AG10803 (cell line): ENCODE data around the gene TWIST2.
A peak's percentile ranks its signal among the peaks of the same experiment; 100 is the strongest.

Source experiments
- DNase-seq: peaks from one replicate; pipeline ENCODE4 v3.0.0; 2010; ENCODE audit warnings: low read depth
- H3K4me3 ChIP-seq: 2 replicates; pipeline ENCODE4 v1.5.1; 2011; ENCODE audit warnings: mild to moderate bottlenecking, low read length, control low read depth
- TF ChIP-seq, protein P1 (sequence below): conservative IDR thresholded peaks from 2 replicates; pipeline ENCODE4 v1.5.1; 2011; ENCODE audit warnings: mild to moderate bottlenecking, low read length, control low read depth, inconsistent platforms

TWIST2 gene

DNA sequence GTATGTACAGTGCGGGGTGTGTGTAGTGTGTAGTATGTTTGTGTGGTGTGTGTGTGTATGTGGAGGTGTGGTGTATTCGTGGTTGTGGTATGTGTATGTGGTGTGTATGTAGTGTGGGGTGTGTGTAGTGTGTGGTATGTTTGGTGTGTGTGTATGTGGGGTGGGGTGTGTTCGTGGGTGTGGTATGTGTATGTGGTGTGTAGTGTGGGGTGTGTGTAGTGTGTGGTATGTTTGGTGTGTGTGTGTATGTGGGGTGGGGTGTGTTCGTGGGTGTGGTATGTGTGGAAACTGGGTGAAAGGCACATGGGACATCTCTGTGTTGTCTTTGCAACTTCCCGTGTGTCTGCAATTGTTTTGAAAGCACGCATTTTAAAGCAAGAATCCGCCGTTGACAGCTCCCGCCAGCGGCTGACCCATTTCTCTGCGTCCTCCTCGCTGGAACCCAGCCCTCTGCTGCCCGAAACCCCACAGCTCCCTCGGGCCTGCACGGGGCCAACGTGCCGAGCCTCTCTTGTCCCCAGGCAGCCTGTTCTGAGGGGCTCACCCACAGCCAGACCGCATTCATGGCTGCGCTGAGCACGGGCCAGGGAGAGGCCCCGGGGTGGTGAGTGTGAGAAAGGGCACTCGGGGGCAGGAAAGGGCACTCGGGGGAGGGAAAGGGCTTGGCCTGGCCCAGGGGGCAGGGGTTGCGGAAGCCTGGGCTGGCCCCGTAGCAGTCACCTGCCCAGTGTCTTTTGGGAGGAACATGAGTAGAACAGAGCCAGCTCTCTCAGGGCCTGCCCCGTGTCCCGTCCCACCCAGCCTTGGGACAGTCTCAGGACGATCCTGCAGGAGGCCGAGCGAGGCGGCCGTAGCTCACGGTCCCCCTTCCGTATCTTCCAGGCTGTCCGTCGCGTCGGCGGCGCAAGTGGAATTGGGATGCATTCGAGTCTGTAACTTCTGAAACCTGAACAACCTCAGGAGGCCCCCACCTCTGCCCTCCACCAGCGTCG lies 61.4 kb downstream of the TWIST2 start:
- H3K4me3 ChIP-seq = no peak overlapping the region
- DNase-seq = peak; percentile 94
- TF ChIP-seq, protein P1, sequence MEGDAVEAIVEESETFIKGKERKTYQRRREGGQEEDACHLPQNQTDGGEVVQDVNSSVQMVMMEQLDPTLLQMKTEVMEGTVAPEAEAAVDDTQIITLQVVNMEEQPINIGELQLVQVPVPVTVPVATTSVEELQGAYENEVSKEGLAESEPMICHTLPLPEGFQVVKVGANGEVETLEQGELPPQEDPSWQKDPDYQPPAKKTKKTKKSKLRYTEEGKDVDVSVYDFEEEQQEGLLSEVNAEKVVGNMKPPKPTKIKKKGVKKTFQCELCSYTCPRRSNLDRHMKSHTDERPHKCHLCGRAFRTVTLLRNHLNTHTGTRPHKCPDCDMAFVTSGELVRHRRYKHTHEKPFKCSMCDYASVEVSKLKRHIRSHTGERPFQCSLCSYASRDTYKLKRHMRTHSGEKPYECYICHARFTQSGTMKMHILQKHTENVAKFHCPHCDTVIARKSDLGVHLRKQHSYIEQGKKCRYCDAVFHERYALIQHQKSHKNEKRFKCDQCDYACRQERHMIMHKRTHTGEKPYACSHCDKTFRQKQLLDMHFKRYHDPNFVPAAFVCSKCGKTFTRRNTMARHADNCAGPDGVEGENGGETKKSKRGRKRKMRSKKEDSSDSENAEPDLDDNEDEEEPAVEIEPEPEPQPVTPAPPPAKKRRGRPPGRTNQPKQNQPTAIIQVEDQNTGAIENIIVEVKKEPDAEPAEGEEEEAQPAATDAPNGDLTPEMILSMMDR = 0 out of 2 replicates have a peak, but pooled peaks have one; percentile 7

DNA sequence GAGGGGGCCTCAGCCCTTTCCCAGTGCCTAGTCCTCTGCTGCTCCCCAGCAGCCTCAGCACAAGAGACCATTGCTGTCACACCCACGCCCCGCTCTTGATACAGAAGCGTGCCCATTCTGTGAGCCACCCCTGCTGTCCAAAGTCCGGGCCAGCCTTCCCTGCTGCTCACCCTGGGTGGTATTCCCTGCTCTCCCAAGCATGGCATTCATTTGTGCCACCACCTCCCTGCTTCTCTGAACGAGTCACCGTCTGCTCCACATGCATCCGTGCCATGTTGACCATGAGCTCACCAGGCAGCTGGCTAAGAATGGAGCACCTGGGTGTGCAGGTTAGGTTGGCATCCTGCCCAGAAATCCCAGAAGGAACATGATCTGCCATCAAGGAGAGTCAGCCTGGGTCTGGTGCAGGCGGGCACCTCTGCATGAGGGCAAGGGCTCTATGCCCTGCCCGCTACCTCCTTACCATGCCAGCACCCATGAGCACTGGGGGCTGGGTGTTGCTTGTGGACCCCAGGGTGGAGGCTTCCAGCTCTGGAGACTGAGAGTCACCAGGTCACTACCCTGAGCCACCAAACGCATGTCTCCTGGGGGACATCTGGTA lies 63.0 kb downstream of the TWIST2 start:
- DNase-seq = no peak
- TF ChIP-seq, protein P1 = no peak

DNA sequence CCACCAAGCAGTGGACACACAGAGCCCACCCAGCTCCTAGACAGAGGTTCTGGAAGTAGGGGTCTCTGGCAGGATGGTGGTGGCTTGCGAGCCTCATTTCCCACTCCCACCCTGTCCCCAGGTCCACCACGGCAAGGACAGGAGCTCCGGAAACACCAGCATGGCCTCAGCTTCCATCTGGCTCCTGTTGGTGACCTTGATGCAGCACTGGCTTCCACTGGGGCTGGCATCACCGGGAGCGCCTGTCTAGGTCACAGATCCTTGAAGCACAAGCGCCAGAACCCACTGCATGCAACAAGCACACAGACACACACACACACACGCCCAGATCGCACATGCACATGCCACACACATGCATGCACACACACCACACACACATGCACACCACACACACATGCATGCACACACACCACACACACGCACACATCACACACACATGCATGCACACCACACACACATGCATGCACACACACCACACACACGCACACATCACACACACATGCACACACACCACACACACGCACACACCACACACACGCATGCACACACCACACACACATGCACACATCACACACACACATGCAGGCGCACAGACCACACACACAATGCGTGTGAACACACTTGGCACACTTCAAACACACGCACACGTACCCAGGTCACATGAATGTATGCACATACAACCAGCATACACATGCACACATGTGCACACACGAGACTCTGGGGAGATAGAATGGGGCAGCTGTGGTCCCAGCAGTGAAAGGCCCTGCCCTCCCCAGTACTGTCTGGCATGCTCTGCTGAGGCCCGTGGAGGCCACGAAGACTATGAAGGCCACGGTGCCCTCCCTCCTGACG lies 63.7 kb downstream of the TWIST2 start:
- H3K4me3 ChIP-seq = no peak overlapping the region

More for the DNA sequence above, 63.0 kb downstream of the TWIST2 start:
- no peak overlapping the region for H3K4me3 ChIP-seq

DNA sequence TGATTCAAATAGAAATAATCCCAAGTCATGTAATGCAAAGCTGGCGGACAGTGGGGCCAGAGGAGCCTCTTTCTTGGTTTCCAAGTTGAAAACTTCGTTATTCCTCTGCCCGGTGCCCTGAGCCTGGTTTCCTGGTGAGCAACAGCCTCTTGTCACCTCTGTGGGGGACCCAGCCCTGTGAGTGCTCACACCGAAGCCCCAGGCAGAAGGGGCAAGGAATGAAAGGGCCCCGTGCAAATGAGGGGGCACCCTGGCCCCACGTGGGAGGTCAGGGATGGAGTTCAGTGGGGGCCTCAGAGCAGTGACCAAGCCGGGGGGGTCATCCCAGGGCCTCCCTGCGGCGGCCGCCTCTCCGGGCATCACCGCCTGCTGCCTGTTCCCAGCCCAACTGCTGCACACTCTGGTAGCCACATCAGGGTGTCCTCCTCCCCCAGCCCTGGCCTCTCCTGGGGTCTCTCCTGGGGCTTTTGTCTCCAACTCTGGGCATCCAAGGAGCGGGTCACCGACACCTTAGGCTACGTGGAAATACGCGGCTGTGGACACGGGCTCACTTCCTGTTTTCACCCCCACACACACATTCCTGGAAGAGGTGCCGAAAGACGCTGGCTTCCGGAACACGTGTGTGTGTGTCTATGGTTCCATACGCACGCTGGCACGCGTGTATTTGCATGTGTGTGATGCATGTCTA lies 64.5 kb downstream of the TWIST2 start:
- TF ChIP-seq, protein P1 = no peak
- H3K4me3 ChIP-seq = no peak overlapping the region
- no peak for DNase-seq

More for the DNA sequence above, 63.7 kb downstream of the TWIST2 start:
- DNase-seq = no peak
- TF ChIP-seq, protein P1 = no peak

DNA sequence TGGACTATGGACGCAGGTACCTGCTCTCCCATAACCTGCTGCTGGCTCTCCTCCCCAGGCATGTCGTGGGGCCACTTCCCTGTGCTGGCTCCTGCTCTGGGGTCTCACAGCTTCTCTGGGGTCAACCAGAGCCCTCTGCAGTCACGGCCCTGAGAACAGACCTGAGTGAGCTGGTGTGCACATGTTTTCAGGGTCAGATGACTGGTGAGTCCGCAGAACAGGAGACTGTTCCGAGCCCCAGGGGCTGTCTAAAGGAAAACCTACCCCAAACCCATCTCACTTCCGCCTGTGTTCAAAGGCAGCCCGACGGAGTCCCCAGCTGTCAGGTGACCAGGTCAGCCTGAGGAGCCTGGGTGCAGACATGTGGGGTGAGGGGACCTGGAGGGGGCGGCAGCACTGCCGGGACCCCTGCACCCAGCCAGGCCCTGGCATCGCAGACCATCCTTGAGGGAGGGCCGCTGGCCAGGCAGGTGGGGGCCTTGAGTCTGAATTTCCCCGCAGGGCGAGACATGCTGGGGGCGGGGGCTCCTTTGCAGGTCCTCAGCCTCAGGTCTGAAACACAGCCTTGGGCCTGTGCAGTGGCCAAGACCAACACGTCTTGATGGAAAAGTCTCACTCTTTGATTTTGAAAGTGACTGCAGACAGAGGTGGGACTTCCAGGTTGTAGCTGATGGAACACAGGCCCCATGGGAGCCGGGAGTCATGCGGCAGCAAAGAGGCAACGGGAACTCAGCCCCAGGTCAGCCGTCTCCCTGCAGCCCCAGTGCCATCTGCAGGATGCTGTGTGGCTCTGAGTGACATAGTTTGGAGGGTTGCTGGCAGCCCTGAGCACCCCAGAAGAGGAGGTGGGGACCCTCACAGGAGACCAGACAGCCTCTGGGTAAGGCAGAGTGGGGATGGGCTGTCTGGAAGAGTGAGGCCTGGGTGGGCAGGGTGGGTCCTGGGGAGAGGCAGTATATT lies 65.3 kb downstream of the TWIST2 start:
- H3K4me3 ChIP-seq = no peak overlapping the region
- no peak for DNase-seq
- TF ChIP-seq, protein P1 = no peak
